ENCODE data around the gene SEMA5B.

- TF ChIP-seq POLR2A (IDR thresholded peaks at IDR 0.05; ENCODE audit: low read length), result no peak
- TF ChIP-seq GATA1 (IDR thresholded peaks at IDR 0.05; ENCODE audit: low read depth, low read length), result no peak
These were observed 43.6 kb downstream of the SEMA5B start for GRCh38 chr3:122984007-122984406.

All from erythroblast (primary cell).